GM10847 (cell line): ENCODE data around the gene MAP4K4.

Experiments used
- POLR2A ChIP-seq: IDR thresholded peaks from 2 replicates; pipeline ENCODE4 v1.6.1; 2011; ENCODE audit not compliant: insufficient read length; ENCODE audit errors: extremely low read depth

Gene MAP4K4

DNA sequence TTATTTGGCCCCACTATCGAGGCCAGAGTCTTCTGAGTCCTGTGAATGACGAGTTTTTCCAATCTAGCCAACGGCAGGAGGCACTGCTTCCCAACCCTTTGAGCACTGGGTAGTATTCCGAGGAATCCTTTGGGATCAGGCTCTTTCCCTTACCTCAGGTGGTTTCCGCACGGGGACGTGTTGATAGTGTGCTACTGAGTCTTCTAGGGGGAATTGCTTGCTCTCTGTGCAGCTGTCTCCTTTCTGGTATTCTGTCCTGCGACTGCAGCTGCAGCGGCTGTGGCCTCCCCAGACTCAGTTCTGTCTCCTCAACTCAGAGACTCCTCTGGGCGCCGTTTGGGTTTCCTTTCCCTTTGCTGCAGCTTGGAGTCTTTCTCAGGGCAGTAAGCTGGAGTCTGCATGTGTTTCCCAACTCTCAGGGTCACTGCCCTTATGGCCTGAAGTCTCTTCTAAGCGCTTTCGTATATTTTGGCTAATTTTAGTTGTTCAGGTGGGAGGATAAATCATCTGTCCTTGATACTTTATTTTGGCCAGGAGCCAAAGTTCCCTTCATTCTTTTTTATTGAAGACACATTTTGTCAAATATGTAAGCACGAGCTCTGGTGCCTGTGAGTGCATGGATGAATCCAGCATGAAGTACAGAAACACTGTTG, 118.4 kb downstream of the MAP4K4 start:
- TF ChIP-seq POLR2A = no peak

GRCh38 chr2:101816598-101816997, 119.1 kb downstream of the MAP4K4 start:
- no peak for TF ChIP-seq POLR2A

DNA sequence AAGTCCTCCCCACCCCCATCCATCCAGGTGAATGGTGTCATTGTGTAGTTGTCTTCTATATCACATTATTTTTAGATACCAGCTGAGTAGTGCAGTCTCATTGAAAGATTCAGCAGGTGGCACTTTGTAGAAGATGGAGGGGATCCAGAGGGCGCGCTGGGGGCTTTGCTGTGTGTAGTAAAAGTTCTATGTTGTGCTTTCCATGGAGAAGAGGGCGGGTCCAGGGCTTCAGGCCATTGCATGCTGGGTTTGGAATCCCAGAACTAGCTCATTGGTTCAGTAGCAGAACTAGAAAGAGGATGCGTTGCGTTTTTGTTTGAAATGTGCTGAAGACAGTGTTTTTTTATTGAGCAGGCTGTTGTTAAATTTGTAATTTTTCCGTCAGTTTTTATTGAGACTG, 120.0 kb downstream of the MAP4K4 start:
- TF ChIP-seq POLR2A = no peak

- TF ChIP-seq POLR2A = no peak
These were observed 121.3 kb downstream of the MAP4K4 start for GRCh38 chr2:101818531-101819451.

DNA sequence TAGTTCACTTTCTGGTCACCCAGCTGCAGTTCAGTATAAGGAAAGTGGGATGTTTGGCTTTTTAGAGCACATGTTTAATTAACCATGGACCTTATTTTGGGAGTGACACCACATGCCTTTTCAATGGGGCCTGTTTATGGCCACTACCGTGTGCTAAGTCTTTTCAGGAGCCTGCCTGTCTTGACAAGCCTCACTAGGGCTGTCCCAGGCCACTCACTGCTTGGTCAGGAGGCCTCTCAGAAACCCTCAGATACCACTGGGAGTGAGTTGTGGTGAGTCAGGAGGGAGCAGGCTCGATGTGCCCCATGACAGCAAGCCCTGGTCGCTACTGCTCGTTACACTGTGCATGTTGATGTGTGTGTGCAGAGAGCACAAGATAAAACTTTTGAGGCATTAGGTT, 123.0 kb downstream of the MAP4K4 start:
- no peak for TF ChIP-seq POLR2A

DNA sequence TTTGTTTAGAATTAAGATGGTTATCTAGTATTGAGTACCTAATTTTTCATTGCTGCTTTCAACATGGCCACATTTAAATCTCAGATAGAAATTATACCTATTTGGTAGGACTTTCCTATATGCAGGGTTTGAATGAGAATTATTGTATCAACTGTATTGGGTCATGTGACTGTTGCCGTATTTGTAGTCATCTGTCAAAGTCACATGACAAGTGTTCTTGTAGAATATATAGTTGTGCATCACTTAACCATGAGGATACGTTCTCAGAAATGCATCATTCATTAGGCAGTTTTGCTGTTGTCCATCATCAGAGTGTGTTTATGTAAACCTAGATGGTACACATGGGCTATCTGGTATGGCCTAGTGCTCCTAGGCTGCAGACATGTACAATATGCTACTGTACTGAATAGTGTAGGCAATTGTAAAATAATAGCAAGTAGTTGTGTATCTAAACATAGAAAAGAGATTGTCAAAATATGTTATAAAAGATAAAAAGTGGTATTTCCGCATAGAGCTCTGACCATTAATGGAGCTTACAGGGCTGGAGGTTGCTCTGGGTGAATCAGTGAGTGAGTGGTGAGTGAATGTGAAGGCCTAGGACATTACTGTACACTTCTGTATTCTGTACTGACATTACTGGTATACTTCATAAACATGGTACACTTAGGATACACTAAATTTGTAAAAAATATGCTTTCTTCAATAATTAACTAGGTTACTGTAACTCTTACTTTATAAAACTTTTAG, 123.7 kb downstream of the MAP4K4 start:
- TF ChIP-seq POLR2A = no peak

DNA sequence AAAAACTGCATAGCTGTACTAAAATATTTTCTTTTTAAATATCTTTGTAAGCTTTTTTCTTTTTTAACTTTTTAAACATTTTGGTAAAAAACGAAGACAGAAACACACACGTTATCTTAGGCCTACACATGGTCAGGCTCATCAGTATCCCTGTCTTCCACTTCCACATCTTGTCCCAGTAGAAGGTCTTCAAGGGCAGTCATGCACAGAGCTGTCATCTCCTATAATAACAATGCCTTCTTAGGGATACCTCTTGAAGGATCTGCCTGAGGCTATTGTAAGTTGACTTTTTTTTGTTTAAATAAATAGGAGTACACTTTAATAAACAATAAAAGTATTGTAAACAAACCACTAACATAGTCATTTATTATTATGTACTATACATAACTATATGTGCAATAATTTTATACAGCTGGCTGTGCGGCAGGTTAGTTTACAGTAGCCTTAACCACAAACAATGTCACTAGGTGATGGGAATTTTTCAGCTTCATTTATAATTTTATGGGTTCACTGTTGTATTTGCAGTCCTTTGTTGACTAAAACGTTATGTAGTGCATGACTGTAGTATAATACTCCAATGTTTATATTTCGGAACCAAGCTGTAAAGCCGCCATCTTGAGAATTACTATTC, 124.4 kb downstream of the MAP4K4 start:
- no peak for TF ChIP-seq POLR2A

- TF ChIP-seq POLR2A = no peak
These were observed 125.9 kb downstream of the MAP4K4 start for GRCh38 chr2:101823347-101823791.

DNA sequence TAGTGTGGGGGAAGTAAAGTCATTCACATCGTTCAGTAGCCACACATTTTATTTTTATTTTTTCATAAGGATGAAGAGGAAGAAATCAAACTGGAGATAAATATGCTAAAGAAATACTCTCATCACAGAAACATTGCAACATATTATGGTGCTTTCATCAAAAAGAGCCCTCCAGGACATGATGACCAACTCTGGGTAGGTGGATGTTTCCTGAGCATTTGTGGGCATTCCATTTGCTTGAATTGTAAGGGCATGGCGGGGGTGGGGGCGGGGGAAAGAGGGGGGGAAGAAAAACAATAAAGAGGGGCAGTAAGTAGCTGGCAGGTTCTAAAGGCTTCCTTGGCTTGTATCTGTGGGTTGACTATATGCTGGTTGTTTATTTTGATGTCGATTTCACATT, 126.4 kb downstream of the MAP4K4 start:
- TF ChIP-seq POLR2A = no peak

DNA sequence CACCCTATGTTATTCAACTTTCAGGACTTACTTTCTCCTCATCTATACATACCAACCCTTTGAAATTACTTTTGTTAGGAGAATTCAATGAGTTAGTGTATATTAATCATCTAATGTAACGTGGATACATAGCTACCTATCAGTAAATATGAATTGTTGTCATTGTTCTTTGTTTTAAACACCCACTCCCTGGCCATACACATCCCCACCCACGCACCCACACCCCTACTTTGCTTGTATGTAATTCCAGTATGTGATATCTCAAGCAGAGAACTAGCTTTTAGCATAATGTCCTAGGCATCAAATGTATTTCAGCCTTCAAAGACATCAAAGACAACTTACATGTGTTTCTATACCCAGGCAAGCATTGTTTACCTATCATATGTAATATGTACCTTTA, 129.2 kb downstream of the MAP4K4 start:
- no peak for TF ChIP-seq POLR2A

GRCh38 chr2:101827246-101827645, 129.7 kb downstream of the MAP4K4 start:
- no peak for TF ChIP-seq POLR2A

DNA sequence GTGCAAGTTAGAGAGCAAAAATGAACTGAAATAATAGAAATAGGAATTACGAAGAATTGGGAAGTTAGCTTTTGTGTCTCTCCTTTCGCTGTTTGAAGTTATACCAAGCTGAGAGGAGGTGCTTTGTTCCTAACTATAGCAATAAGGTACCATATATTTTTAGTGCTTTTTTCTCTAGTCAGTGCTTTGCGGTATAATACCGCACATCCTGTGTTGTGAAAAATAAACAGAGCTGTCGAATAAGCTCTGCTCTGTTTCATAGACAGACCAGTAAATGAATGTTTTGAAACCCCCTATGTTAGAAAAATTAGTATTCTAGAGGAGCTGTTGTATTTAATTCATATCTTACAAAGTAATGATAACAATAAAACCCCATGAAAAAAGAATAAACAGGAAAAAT, 130.8 kb downstream of the MAP4K4 start:
- no peak for TF ChIP-seq POLR2A

DNA sequence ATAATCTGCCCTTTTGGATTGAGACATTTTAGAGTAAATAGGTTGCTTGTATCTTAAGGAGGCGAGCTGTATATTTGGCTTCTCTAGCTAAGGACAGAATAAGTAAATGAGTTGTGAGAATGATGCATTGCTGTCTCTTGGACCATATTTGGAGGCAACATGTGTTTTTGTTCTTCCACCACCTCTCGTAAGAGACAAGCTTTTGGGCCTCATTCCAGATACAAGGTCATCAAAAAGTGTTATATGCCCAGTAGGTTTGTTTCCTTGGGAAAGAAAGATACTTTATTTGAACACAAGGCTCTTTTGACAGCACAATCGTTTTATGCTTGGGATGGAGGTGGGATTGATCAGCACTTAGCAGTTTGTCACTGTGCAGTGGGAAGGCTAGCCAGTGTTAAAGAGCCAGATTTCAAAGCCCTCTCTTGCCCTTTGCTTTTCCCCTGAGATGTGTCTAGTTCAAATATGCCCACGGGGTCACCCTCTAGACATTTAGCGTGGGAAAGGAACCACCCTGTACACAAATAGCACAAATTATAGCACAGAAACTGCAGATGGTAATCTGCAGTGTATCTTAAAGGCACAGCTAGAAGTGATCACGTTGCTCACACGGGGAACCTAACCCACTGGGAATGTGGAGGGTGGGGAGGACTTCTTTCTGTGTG, 131.3 kb downstream of the MAP4K4 start:
- TF ChIP-seq POLR2A = no peak

GRCh38 chr2:101829429-101829828, 131.9 kb downstream of the MAP4K4 start:
- no peak for TF ChIP-seq POLR2A

DNA sequence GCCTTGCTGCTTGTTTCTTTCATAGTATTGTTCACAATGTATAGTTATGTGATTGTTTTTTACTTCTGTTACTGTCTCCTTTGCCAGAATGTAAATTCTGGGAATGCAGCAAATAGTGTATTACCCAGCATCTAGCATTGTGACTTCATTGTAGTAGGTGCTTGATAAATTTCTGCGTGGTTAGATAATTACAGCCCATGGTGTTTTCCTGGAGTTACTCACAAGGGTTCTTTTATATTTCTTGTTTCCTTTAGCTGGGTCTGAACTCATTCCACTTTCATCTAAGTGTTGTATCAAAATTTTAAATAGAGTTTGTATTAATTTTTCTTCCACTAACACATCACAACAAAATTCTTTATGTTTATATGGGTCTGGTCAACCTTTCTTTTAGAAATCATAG, 132.6 kb downstream of the MAP4K4 start:
- no peak for TF ChIP-seq POLR2A
